SK-N-DZ (cell line): ENCODE data around the gene PPL. TPM values are rescaled to one million over a fixed set of nuclear protein-coding genes. Genes with fewer than 3 reads are reported as not detected.
"Not testable (repeated sequence)": the region's sequence is repeated elsewhere in the genome, so short reads cannot be mapped to it uniquely, and the experiment has no call there.

ENCODE experiments used
- DNase-seq: peaks from one replicate; pipeline ENCODE4 v3.0.0-alpha.2; 2015; ENCODE audit warnings: low spot score
- polyA plus RNA-seq, 2 experiments: library from polyadenylated mRNA; depleted of rRNA; stranded (reverse); fragments of >200 nt; gene quantifications; 2 replicates each; pipeline ENCODE4 v1.2.3, GENCODE V29; 2014

PPL gene, protein sequence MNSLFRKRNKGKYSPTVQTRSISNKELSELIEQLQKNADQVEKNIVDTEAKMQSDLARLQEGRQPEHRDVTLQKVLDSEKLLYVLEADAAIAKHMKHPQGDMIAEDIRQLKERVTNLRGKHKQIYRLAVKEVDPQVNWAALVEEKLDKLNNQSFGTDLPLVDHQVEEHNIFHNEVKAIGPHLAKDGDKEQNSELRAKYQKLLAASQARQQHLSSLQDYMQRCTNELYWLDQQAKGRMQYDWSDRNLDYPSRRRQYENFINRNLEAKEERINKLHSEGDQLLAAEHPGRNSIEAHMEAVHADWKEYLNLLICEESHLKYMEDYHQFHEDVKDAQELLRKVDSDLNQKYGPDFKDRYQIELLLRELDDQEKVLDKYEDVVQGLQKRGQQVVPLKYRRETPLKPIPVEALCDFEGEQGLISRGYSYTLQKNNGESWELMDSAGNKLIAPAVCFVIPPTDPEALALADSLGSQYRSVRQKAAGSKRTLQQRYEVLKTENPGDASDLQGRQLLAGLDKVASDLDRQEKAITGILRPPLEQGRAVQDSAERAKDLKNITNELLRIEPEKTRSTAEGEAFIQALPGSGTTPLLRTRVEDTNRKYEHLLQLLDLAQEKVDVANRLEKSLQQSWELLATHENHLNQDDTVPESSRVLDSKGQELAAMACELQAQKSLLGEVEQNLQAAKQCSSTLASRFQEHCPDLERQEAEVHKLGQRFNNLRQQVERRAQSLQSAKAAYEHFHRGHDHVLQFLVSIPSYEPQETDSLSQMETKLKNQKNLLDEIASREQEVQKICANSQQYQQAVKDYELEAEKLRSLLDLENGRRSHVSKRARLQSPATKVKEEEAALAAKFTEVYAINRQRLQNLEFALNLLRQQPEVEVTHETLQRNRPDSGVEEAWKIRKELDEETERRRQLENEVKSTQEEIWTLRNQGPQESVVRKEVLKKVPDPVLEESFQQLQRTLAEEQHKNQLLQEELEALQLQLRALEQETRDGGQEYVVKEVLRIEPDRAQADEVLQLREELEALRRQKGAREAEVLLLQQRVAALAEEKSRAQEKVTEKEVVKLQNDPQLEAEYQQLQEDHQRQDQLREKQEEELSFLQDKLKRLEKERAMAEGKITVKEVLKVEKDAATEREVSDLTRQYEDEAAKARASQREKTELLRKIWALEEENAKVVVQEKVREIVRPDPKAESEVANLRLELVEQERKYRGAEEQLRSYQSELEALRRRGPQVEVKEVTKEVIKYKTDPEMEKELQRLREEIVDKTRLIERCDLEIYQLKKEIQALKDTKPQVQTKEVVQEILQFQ (N-terminal part only)
- 2.4 and 3.4 TPM in 2 replicates for polyA plus RNA-seq (2014; cell fraction: cytosol; rRNA removed)
- polyA plus RNA-seq (2014; cell fraction: nucleus; rRNA removed): 3.6 and 8.8 TPM in 2 replicates

DNA sequence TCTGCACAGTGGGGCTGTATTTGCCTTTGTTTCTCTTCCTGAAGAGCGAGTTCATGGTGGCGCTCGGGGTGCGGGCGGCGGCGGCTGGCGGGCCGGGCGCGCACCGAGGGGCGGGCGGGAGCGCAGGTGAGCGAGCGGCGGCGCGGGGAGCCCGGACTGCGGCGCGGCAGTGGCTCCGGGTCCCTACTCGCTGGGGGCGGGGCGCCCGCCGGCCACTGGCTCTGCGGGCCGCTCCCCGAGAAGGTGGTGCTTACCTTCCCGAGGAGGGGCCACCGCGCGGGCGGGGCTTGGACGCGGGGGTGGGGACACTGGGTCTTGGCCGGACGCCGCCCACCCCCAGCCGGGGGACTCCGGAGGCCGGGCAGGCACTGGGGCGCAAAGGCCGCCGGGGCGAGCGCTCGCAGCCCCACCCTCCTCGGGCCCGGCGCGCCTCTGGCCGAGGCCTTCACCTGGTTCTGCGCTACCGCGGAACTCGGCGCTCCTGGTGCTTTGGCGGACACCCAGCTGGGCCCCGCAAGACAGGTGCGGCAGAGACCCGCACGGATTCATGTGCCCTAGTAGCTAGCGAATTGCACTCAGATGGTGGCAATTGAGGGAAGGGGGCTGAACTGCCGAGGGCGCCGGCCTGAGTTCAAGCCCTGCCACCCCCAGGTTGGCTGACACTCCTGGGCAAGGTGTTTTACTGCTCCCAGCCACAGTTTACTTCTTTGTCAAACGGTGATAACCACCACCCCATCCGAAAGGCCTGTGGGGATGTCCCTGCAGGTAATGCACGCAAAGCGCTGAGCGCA, at the start of gene PPL:
Gene PPL, minus strand, starts transcription at position 158 of the 791 bp plus-strand sequence. Its CDS starts 103 bp downstream, at position 55.
- no peak for DNase-seq

DNA sequence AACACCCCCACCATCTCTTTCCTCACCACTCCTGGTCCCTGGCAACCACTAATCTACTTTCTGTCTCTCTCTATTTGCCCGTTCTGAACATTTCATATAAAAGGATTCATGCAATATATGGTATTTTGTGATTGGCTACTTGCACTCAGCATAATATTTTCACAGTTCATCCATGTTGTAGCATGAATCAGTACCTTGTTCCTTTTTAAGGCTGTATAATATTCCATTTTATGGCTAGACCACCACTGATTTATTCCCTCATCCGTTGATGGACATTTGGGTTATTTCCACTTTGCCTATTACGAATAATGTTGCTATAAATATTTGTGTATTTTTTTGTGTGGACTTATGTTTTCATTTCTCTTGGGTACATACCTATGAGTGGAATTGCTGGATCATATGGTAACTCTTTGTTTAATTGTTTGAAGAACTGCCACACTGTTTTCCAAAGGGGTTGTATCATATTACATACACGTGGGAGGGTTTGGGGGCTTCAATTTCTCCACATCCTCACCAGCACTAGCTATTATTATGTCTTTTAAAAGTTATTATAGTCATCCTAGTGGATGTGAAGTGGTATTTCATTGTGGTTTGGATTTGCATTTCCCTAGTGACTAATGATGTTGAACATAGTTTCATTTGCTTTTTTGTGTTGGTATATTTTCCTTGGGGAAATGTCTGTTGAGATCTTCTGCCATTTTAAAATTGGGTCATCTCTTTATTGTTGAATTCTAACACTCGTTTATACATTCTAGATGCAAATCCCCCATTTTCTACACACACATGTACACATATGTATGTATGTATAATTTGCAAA, 47.4 kb upstream of the PPL start:
- DNase-seq: no peak

DNA sequence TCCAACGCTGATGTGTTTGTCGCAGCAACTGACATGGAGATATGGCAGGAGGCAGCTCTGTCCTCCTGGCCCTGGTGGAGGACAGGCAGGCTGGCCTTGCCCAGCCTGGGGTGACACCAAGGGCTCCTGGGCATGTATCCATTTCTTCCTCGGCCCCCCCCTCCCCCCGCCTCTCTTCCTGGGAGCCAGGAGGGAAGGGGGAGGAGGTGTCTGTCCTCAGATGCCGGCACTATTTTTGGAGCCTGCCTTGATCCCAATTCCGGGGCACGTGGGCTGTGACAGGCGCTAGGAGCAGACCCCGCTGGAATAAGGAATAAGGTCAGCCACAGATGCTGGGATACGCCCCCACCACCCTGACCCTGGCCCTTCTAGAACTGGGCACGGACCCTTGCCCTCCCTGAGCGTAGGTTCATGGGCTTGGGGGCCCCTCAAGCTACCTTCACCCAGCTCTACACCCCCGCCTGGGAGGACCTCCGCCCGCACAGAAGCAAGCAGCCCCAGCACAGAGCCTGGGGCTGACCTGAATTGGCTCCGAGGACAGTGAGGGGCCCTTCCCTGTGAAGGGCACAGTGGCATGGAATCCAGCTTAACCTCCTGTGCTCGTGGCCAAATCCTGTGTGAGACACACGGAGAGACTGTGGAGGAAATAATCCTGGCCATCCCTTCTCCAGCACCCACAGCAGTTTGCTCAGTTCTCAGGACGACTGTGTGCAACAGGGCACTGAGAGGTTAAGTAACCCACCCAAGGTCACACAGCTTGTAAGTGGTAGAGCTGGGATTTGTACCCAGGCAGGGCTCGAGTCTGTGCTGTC, 45.3 kb upstream of the PPL start:
- no peak for DNase-seq

DNA sequence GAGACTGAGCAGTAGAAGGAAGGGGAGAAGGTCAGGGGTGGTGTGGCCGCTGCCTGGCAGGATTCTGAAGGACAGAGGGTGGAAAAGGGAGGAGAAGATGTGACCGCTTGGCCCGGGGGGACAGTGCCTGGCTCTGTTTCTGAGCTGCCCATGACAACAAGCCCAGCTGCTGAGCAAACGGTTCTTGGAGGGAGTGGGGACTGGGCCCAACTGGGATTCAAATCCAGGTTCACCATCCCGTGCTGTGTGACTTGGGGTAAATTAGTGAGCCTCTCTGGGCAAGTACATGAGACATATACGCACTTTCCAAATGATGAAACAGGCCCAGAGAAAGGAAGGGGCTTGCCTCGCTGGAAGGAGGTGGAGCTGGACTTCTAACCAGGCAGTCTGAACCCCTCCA, 44.5 kb upstream of the PPL start:
- no peak for DNase-seq

DNA sequence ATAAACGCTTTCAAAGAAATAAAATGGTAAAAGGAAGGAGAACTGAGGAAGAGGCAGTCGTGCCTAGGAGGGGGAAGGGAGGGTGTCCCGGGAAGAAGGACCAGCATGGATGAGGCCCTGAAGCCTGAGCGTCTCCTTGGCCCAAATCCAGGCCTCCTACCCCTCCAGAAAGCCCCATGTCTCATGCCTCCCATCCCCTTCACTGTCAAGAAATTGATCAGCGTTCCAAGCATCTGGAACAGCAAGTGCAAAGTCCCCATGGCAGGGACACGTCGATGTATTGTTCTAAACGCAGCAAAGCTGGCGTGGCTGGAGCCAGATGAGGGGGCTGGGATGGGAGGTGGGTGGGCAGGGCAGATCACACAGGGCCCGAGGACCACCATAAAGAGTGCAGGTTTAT, 43.7 kb upstream of the PPL start:
- no peak for DNase-seq

DNA sequence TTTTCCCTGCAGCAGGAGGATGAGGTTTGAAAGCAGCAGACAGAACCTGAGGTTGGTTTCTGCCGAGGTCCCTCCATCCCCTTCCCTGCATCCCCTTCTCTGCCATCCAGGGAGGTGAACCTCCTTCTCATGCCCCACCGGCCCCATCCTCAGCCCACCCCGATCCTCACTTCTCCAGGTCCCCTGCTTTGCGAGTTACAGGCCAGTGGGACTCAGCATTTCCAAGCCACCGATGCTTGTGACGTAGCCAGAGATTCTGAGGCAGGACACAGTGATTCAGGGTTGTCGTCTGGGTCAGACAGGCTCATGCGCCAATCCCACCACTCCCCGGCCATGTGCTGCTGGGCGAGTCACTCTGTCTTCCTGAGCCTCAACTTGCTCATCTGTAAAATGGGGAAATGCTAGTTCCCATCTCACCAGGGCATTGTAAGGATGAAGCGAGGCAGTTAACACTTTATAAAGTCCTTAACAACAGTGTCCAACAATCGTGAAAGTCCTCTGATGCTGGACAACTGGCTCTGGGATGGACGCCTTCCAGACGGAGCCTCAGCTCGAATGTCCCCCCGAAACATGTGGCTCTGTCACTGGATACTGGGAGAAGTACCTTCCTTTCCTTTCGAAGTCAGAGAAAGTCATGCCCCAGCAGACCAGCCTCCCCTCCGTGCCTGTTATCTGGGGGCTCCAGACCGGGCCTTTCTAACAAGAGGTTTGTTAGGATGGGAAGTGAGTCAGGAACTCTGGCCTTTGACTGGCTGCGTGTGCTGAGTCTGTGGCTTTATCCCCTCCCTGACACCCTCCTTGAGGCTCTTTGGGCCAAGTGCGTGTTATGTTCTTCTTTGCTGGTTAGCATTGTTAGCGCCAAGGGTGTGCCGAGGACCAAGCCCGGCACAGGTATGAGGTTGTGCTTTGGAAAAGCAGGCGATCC, 43.0 kb upstream of the PPL start:
- DNase-seq: no peak

DNA sequence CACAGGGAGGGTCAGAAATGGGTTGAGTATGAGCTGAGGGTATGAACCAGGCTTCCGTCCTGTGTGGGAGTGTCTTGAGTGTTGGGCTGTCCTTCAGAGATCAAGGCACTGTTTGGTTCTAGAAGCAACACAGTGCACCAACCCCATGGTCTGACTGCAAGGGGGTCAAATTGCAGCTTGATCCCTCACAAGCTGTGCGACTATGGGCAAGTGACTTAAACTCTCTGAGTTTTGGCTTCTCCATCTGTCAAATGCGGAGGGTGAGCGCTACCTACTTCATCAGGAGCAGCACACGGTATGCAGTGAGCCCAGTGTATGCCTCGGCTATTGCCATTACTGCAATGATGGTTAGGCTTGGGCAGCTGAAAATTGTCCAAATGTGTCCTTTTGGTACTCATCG, 42.2 kb upstream of the PPL start:
- no peak for DNase-seq

DNA sequence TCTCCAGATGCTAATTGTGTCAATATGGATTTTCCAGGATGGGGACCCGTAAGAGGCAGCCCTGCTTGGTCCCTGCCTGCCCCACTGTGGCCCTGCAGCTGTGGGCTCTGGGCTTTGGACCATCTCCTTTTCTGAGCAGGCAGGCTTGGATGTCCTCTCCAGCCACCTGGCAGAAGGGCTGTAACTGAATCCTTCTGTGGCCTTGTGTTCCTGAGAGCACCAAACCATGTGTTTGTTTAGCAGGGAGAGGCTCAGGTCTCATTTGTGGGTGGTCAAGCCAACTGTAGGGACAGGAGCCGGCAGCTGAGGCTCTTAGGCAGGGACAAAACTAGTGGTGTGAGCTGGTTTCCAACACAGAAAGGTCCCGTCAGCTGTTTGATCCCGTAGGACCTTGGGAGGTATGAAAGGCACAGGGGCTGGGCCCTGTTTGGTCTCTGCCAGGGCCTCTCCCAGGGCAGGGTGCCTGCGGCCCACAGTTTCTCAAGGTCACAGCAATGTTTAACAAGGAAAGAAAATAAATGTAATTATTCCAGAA, 39.7 kb upstream of the PPL start:
- DNase-seq: no peak

DNA sequence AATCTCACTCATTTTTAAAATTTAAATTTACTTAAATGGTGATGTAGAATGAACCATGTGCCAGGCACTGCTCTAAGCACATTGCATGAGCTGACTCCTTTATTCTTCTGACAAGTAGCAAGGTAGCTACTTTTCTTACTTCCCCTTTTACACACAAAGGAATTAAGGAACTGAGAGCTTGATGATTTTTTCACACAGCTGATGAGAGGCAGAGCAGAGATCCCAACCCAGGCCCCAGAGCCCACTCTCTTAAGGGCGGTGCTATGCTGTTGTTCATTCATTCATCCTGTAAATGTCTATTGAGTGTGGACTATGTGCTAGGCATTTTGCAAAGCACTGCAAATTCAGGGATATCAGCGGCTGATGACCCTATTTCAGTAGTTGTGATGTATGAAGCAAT, 39.1 kb upstream of the PPL start:
- no peak for DNase-seq

DNA sequence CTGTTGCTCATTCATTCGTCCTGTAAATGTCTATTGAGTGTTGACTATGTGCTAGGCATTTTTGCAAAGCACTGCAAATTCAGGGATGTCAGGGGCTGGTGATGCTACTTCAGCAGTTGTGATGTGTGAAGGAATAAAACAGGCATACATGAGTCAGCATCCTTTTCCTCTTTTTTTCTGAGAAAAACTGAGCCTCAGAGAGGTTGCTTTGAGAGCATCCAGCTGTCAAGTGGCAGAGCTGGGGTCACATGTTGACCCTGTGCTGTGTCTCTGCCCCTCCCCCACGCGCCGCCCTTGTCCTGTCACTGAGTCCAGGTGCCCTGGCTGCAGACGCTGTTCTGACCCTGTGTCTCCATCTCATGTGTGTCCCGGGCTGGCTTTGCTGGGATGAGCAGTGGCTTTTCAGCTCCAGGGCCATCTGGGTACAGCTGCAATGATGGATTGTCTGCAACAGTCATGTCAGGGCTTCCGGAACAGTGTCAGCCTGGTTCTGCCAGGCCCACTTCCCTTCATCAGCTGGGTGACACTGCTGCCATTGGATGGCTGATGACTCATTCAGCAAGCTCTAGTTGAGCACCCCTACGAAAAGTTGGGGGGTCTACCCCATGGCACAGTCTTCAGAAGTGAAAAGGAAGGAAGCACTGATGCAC, 36.1 kb upstream of the PPL start:
- peak; percentile 45 for DNase-seq

DNA sequence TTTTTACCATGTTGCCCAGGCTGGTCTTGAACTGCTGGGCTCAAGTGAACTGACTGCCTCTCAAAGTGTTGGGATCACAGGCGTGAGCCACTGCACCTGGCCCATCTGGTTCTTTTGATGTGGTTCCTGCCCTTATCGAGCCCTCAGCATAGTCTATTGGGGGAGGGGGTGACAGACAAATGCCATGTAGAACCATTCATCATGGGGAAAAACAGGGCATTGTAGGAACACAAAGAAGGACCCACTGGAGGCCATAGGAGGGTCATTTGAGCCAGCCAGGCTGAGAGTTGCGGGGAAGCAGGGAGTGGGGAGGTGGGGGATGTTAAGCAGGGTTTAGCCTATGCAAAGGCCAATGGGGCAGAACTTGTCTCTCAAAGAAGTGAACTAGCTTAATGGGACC, 33.1 kb upstream of the PPL start:
- DNase-seq: no peak

DNA sequence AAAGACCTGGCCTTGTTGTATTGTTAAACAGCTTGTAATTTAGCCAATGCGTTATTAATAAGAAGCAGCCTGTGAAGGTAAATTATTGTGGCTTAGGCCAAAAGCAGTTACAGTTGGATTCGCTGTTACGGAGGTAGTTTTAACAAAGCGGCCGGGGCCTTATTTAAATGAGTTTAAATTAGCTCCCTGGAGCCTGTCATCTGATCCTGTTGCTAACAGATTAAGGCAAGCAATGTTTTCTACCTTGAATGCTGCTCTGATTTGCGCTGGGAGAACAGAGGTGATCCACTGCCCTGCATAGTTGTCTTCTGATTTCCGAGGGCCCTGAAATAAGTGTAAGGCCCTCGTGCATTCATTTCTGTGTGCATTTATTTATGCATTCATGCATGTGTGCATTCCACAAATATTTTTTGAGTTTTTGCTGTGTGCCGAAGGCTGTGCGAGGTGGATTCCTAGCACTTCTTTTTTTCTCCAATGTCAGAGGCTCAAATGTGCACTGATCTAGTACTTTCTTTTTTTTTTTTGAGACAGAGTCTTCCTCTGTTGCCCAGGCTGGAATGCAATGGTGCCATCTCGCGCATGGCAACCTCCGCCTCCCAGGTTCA, 32.0 kb upstream of the PPL start:
- DNase-seq: no peak

DNA sequence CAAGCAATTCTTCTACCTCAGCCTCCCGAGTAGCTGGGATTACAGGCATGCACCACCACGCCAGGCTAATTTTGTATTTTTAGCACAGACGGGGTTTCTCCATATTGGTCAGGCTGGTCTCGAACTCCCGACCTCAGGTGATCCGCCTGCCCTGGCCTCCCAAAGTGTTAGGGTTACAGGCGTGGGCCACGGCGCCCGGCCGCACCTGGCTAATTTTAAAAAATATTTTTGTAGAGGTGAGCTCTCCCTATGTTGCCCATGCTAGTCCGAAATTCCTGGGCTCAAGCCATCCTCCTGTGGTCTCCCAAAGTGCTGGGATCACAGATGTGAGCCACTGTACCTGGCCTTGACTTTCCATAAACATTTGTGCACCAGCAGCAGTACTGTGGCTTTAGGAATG, 31.3 kb upstream of the PPL start:
- DNase-seq: not testable (repeated sequence)

DNA sequence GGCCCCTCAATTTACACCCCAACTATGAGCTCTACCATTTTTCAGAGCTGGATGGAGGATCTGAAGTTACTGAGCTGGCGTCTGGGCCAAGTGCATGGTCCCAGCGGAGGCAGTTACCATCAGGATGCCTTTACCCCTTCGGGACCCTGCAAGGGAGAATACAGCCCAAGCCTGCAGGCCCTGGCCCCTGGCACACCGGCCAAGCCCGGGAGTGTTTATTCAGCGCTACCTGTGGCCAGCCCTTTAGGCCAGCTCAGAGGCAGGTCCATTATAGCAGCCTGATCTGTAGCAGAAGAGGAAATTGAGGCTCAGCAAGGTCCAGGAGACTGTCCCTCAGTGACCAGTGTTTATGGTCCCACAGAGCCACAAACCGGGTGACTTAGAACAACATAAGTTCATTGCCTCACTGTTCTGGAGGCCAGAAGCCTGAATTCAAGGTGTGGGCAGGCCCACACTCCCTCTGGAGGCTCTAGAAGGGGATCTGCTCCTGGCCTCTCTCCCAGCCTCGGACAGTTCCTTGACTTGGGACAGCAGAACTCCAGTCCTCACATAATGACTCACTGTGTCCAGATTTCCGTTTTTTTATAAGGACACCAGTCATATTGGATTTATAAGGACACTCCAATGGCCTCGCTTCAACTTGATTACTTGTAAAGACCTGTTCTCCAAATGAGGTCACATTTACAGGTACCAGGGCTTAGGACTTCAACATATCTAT, 29.9 kb upstream of the PPL start:
- DNase-seq: no peak

DNA sequence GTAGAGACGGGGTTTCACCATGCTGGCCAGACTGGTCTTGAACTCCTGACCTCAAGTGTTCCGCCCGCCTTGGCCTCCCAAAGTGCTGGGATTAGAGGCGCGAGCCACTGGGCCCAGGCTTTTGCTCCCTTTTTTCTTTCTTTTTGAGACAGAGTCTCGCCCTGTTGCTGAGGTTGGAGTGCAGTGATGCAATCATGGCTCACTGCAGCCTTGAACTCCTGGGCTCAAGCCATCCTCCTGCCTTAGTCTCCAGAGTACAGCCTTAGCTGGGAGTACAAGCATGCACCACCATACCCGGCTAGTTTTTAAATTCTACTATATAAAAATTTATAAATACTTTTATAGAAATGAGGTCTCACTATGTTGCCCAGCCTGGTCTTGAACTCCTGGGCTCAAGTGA, 26.6 kb upstream of the PPL start:
- DNase-seq: not testable (repeated sequence)

DNA sequence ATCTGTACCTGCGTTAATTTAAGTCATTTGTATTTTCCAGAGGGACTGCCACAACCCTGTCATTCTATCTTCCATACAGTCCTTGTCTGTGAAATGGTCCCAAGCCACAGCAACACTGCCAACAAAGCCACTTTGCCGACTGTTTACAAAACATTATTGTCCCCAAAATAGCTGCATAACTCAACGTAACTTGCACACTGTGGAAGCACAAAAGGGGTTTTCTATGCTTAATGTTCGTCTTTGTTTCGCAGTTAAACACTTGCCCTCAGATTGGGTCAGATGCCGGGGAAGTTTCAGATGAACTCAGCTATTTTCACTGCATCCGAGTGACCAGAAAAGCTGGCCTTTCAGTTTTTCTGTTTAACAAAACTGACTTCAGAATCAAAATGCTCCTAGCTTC, 25.8 kb upstream of the PPL start:
- no peak for DNase-seq
